ENCODE measurements around the gene PALLD.

GRCh38 chr4:168605411-168605810, 108.6 kb downstream of the PALLD start:
- no peak for TF ChIP-seq CTCF (IDR thresholded peaks at IDR 0.05; ENCODE audit: low read depth, low read length)
- TF ChIP-seq POLR2A (IDR thresholded peaks at IDR 0.05; ENCODE audit: extremely low read depth, insufficient read length), result no peak
